Astrocyte of the spinal cord (primary cell): ENCODE data around the gene SLC44A3.

ENCODE experiments used
- DNase-seq: peaks from one replicate; pipeline ENCODE4 v3.0.0; 2011; ENCODE audit warnings: low read depth, low spot score
- H3K4me3 ChIP-seq: 2 replicates; pipeline ENCODE4 v1.5.1; 2011; ENCODE audit warnings: low read depth, mild to moderate bottlenecking, low read length, moderate library complexity
- in situ Hi-C: cut with HindIII; loops from 2 replicates; pipeline ENCODE4 v1.10.0; 2017; ENCODE audit warnings: low sequenced_read_pairs
- TF ChIP-seq, protein P1 (sequence below): IDR thresholded peaks from 2 replicates; pipeline ENCODE4 v1.5.1; 2012; ENCODE audit warnings: low read depth, mild to moderate bottlenecking, low read length, inconsistent platforms

SLC44A3 gene

DNA sequence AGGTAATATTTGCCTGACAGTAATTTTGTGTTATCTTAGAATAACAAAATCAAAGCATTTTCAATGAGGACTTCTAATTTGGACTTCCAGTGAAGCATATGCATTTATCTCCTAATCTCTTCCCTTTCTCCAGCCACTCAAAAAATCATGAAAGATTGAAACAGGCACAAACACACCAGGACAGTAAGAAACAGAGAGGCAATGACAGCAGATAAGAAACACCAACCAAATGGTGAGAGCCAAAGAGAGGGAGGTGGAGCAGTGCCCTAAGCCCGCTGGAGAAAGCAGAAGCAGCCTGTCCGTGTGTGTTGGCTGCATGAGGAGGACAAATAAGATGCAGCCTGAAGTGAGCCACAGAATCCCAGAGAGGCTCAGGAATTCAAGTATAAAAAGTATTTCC lies 39.0 kb downstream of the SLC44A3 start:
- in situ Hi-C loops: no loop called here
- TF ChIP-seq, protein P1, sequence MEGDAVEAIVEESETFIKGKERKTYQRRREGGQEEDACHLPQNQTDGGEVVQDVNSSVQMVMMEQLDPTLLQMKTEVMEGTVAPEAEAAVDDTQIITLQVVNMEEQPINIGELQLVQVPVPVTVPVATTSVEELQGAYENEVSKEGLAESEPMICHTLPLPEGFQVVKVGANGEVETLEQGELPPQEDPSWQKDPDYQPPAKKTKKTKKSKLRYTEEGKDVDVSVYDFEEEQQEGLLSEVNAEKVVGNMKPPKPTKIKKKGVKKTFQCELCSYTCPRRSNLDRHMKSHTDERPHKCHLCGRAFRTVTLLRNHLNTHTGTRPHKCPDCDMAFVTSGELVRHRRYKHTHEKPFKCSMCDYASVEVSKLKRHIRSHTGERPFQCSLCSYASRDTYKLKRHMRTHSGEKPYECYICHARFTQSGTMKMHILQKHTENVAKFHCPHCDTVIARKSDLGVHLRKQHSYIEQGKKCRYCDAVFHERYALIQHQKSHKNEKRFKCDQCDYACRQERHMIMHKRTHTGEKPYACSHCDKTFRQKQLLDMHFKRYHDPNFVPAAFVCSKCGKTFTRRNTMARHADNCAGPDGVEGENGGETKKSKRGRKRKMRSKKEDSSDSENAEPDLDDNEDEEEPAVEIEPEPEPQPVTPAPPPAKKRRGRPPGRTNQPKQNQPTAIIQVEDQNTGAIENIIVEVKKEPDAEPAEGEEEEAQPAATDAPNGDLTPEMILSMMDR: no peak
- no peak for DNase-seq
- no peak overlapping the region for H3K4me3 ChIP-seq

DNA sequence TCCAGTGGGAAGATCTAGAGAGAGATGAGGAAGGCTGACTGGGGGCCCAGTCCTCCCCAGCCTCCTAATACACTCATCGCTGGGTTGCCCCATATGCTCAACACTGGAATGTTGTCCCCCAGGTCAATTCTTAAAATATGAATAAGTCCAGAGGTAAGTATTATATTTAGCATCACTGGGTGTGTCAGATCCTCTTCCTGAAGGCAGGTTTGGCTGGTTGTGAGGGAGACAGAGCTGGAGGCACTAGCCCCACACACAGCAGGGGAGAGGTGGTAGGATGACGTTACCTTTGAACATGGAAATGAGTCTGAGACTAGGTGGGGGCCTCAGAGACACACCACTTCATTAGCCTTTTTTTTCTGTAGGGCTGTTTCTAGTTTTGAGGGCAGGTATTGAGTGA lies 42.6 kb downstream of the SLC44A3 start:
- TF ChIP-seq, protein P1: no peak
- in situ Hi-C loops: no loop called here
- DNase-seq: no peak
- H3K4me3 ChIP-seq: no peak overlapping the region

DNA sequence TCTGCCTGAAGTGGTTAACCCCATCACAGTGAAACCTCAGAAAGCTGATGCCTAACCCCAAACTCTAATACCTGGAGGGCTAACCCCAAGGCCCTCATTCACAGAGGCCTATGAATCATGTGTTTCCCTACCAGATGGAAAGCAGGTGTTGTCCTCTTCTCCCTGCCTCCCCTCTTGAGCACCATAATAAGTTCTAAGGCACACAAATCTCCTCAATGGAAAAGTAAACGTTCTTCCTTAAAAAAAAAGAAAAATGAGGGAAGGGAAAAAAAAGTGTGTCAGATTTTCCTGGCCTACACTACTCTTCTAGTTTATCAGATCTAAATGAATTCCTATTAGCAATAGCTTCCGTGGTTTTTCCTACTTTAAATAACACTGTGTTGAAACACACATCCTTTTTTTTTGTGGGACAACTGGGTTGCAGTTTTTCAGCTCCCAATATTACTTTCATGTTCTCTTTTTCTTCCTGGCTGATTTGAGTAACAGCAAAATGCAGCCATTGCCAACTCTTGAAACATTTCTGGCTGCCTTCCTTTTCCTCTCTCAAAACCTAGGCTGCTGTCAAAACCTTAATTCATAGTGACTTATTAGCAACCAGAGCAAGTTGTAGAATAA lies 43.2 kb downstream of the SLC44A3 start:
- H3K4me3 ChIP-seq: no peak overlapping the region
- in situ Hi-C loops: no loop called here
- peak; percentile 78 for DNase-seq
- TF ChIP-seq, protein P1: no peak

DNA sequence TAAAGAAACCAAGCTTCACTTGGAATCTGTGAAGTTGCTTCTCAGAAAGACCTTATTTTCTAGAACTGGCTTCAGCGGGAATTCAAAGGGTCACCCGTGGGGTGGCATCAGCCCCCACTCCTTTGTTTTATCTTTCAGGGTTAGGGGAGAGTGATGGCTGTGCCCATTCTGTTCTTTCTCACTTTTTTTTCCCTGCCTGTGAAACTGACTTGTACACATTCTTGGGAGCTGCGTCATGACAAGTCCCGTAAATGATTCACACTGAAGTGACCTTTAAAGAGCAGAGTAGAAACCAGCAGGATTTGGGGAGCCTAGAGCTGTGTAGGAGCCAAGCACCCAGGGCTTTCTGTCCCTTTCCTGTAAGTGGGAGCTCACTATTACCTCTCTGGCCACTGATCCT lies 43.8 kb downstream of the SLC44A3 start:
- TF ChIP-seq, protein P1: no peak
- no peak overlapping the region for H3K4me3 ChIP-seq
- in situ Hi-C loops: no loop called here
- DNase-seq: peak; percentile 91

DNA sequence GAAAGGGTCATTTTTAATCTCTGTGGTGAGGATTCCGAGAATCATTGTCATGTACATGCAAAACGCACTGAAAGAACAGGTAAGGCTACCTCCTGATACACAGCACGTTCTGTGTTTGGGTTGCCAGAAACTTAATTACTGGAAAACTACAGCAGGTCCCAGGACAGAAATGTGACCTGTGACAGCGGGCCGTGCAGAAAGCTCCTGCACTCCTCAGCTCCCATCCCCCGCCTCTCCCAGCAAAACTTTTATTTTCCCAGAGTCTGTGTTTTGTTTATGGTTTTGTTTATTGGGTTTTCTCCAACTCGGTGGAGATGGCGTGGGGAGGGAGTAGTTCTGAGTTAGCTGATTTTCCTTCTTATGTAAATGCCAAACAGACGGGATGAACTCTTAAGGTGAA lies 44.7 kb downstream of the SLC44A3 start:
- TF ChIP-seq, protein P1: no peak
- no peak overlapping the region for H3K4me3 ChIP-seq
- DNase-seq: peak; percentile 29
- in situ Hi-C loops: no loop called here

DNA sequence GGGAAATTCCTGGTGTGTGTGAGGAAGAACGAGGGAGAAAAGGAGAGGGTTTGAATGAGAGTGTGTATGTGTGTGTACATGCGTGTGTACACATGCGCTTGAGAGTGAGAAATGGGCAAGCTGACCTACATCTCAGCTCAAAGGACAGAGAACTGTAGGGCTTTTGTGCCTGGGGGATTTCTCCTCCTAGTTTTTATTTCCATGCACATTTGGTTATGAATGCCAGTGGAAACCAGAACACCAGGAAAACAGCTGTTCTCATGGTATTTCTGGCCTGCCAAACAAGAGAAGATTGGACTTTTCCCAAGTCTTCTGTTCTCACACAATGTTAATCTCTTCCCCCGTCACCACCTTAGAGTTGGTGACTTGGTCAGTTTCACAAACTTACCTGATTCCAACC lies 45.2 kb downstream of the SLC44A3 start:
- in situ Hi-C loops: no loop called here
- DNase-seq: peak; percentile 77
- TF ChIP-seq, protein P1: no peak
- no peak overlapping the region for H3K4me3 ChIP-seq
